ENCODE results near the gene TTC23.

TTC23 gene

GRCh38 chr15:99163271-99164062 is 85.9 kb downstream of the TTC23 start:
- DNase-seq = no peak

DNA sequence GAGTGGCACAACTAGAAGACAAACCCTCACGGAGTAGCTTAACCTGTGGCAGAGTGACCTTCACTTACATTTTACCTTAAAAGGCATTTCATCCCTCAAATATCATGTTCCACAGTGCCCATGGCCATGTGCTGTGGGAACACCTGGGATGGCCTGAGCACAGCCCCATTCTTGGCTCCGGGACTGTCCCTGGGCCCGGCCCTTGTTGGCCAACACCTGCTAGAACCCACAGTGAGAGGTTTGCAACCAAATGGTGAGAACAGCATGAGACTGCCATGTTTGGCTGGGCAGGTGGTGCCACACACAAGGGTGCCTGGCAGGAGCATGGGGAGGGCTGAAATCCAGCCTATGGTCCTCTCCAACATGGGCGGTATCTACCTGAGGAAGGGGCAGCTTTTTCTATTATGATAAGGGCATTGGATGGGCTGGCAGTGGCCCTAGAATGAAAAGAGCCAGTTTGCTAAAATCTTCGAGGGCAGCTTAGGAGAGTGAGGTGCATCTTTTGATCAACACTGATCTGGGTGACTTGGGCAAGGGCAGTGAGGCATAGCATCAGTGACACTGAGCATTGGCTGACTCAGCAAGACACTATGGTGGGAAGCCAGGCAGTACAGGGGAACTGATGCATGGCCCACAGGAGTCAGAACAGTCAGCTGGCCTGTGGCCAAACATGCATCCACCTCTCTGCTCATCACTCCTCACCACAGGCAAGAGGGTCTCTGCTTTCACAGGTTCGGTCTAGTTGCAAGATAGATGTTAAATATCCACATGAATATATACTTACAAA is 90.6 kb downstream of the TTC23 start:
- DNase-seq = no peak

DNA sequence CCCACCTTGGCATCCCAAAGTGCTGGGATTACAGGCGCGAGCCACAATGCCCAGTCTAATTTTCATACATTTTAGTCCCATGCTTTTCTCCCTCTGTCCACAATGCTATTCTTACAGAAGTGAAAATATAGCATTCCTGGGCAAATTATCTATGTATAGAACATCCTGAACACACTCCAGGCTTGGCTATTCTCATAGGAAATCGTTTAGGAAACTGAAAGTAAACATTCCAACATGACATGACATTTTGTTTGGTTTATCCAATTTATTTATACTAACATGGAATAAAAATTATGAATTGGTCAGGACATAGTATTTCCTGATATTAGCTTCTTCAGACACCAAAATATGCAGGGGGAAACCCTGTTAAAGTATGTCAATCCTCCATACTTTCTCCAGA is 91.9 kb downstream of the TTC23 start:
- no peak for DNase-seq

DNA sequence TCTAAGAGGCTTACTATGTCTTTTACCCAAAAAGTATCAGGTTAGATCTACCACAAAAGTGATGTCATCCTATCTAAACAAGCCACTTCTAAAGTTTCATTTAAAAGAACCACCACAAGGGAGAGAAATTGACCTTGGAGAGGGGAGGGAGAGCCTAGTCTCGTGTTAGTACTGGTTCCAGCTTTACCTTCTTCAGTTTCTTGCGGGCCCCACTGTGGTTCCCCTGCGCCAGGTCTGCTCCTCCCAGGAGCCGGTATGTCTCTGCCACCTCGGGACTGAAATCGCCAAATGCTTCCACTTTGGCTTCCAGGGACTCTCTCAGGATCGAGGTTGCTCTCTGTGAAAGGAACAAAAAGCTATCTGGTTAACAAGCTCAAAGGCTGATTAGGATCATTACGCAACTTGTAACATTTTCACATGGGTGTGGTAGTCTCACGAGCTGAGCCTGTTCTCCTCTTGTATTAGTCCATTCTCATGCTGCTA is 93.4 kb downstream of the TTC23 start:
- no peak for DNase-seq

DNA sequence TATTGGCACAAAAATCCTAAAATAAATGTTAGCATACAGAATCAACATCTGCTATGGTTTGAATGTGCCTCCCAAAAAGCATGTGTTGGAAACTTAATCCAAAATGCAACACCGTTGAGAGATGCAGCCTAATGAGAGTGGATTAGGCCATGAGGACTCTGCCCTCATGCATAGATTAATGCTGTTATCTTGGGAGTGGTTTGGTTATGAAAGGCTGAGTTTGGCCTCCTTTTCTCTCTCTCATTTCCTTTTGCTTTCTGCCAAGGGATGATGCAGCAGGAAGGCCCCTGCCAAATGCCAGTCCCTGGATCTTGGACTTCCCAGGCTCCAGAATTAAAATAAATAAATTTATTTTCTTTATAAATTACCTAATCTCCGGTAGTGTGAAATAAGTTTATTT is 95.1 kb downstream of the TTC23 start:
- no peak for DNase-seq

DNA sequence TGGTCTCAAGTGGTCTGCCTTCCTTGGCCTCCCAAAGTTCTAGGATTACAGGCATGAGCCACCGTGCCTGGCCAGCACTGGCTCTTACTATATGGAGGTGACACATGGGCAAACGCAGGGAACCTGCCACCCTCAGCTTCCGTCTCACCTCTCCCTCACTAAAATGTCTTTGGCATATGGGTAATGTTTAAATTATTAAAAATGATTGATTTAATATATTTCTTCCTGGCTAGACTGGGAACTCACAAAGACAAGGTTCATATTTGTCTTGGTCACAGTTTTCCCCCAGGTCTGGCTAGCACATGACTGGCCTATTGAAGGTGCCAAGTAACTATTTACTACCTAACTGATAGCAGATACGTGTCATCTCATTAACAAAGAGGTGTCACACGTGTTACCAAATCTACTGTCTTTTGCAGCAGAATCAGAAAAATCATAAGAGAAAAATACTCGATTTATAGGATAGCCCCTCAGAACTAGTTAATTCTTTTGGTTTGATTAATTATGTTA is 96.3 kb downstream of the TTC23 start:
- no peak for DNase-seq

- no peak for DNase-seq
Measured at GRCh38 chr15:99151156-99151555, 98.2 kb downstream of the TTC23 start.

DNA sequence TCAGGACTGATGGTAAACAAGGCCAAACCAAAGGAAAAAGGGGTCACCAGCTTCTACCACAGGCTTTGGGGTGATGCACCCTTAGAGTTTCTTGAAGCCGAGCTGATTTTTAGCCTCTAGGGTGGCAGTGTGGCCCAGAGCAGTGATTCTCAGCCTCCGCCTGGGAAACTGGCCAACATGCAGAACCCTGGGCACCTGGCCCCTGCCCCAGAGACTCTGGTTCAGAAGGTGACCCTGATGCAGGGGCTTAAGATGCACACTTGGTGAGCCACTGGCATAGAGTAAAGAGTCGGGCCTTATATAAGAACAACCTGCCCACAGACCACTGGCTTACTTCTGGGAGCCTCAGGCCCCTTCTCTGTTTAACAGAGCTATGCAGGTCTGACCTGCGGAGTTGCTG is 100.0 kb downstream of the TTC23 start:
- no peak for DNase-seq

DNA sequence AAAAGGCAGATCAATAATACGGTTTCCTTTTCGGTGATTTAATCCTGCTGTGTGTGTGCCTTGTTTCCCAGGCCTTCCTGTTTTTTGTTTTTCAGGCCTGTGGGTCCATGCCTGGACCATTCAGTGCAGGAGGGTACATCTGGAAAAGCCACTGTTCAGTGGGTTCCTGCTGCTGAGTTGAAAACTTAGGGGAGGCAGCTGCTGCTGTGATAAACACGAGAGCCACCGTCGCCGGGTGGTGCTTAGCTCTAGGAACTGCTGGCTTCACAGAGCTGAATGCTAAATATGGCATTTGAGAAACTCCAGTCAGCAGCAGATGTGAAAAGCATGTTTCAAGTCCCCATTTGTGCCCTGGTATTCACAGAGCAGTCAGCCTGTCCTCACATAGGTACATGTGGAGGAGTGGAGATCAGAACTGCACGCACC is 100.5 kb downstream of the TTC23 start:
- DNase-seq = no peak

DNA sequence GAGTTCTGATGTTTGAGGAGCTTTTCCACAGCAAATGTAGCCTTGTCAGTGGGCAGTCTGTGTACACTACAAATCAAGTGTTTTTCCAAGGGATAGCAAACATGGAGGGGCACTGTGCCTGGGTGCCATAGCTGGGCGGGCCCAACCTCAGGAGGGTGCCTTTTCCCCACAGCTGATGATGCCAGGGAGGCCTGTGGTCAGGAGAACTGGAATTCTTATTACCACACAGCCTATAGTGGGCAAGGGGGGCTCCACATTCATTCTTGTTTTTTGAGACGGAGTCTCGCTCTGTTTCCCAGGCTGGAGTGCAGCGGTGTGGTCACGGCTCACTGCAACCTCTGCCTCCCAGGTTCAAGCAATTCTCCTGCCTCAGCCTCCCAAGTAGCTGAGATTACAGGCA is 102.7 kb downstream of the TTC23 start:
- DNase-seq = no peak

- no peak for DNase-seq
Measured at GRCh38 chr15:99145778-99146177, 103.6 kb downstream of the TTC23 start.

GRCh38 chr15:99145005-99145404 is 104.4 kb downstream of the TTC23 start:
- no peak for DNase-seq

DNA sequence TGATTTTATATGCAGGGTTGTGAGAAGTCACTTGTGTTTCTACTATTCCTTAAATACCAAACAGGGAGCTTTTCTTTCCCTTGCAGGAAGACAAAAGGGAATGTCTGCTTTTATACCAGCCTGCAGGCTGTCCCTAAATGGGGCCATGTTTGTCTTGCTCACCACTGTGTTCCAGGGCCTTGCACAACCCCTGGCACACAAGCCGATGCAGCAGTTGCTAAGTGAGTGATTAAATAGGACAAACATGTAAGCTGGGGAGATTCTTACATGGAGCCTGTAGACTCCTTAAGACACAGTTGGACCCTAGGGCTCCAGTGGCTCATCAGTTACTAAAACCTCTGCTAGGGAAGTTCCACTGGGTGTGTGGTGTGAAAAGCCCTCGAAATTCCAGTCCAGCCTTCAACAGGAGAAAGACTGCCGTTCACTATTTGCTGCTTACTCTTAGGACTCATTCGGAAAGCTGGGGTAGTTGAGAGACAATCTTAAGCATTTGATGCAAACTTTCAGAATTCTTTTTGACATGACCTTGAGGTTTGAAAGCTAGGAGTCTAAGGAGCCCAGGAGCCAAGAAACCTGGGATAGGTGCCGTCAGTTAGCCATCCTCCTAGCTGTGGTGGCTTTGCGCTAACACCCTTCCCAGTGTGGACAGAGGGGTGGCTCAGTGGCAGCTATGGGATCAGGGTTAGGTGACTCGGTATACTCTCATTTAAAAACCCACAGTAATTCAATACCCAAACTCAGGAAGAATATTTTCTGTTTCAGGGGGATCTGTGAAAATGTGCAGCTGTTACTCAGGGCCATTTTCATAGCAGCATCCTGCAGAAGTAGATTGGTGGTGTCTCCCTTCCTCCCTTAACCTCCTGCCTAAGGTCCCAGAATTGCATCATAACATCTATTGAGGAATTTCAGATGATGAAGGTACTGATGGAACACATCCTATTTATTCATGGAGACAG is 105.4 kb downstream of the TTC23 start:
- DNase-seq = no peak

DNA sequence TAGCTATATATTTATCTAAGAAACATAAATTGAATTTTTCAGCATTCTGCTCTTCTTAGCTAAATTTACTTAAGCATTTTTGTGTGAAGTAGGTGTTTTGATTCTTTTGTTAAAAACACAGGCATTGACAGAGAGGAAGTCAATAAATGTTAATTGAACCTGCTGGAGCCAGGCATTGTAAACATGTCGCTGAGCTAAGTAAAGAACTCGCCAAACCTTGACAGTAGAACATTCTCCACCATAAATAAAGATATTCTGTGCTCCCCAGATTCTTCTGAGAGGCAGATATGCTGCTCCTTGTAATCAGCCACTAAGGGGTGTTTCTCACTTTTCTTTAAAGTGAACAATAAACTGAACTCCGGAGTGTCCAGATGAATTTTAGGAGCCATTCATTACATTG is 106.1 kb downstream of the TTC23 start:
- DNase-seq = no peak

- DNase-seq = no peak
Measured at GRCh38 chr15:99142562-99142961, 106.8 kb downstream of the TTC23 start.

- no peak for DNase-seq
Measured at GRCh38 chr15:99141943-99142342, 107.4 kb downstream of the TTC23 start.

DNA sequence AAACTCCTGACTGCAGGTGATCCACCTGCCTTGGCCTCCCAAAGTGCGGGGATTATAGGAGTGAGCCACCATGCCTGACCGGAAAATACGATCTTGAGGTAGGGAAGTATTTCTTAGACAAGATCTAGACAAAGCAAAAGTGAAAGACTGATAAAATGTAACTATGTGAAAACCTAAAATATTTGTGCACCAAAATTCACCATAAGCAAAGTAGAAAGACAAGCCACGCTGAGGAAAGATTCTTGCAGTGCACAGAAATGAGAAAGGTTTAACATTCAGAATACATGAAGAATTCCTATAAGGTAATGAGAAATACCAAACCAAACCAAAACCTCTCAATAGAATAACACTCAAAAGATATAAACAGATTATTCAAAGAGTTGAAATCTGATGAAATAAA is 108.8 kb downstream of the TTC23 start:
- no peak for DNase-seq

DNA sequence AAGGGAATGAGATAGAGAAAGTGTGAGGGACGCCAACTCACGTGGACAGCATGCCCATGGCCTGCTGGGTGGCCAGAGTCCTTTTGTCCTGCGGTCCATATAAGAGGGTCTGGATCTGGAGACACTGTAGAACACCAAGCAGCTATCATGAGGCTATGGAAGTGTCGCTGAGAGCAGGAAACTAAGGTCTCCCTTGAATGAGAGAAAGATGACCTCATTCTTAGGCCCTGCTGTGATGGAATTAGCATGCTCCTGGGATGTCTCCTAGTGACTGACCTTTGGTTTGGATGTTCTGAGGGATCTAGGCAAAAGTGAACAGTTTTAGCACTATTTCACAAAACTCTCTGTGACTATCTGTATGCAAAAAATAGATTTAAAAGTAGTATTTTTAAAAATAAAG is 110.1 kb downstream of the TTC23 start:
- DNase-seq = no peak

DNA sequence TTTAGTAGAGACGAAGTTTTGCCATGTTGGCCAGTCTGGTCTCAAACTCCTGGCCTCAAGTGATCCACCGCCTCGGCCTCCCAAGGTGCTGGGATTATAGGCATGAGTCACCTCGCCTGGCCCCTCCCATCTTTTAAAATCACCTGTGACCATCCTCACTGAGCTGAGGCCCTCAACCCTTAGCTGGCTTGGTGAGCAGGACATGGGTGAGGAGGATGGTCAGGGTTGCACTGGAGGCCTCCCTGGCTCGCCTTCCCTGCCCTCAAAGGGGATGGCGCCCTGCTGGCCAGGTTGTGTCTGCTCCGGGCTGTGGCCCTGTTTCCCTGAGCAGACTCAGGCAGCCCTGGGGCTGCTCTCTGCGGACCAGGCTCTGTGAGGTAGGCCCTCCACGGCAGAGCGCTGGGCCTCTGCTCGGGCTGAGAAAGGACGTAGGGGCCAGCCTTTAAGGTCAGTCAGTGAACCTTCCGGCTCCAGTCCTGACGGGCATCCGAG is 110.8 kb downstream of the TTC23 start:
- DNase-seq = no peak

GRCh38 chr15:99137877-99138276 is 111.5 kb downstream of the TTC23 start:
- no peak for DNase-seq

- DNase-seq = no peak
Measured at GRCh38 chr15:99137111-99137546, 112.3 kb downstream of the TTC23 start.

DNA sequence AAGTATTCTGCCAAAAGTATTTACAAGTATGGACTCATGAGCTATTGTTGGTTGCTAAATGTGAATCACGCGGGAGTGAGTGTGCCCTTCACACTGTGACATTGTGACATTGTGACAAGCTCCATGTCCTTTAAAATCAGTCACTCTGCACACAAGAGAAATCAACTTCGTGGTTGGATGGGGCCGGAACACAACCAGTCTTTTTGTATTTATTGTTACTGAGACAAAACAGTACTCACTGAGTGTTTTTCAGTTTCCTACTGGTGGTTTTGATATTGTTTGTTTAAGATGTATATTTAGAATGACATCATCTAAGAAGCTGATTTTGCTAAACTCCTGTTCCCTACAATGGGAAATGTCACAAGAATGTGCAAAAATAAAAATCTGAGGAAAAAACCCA is 114.2 kb downstream of the TTC23 start:
- DNase-seq = no peak

Data from activated T-cell treated with anti-CD3 and anti-CD28 coated beads, Interleukin-2, amount 50 U/mL, for 48 hours (primary cell).